Stimulated activated CD4-positive, alpha-beta T cell treated with anti-CD3 and anti-CD28 coated beads, Interleukin-2, amount 100 ng/mL, for 4 hours (primary cell): ENCODE measurements around the gene MCAM.

Experiments
- DNase-seq: peaks from one replicate; pipeline ENCODE4 v3.0.0-alpha.2; 2020; ENCODE audit warnings: low read depth

The MCAM gene

GRCh38 chr11:119316729-119317591 is at the start of gene MCAM:
MCAM (minus strand) TSS chr11:119317130; CDS start chr11:119317101, 29 bp downstream.
- no peak for DNase-seq

DNA sequence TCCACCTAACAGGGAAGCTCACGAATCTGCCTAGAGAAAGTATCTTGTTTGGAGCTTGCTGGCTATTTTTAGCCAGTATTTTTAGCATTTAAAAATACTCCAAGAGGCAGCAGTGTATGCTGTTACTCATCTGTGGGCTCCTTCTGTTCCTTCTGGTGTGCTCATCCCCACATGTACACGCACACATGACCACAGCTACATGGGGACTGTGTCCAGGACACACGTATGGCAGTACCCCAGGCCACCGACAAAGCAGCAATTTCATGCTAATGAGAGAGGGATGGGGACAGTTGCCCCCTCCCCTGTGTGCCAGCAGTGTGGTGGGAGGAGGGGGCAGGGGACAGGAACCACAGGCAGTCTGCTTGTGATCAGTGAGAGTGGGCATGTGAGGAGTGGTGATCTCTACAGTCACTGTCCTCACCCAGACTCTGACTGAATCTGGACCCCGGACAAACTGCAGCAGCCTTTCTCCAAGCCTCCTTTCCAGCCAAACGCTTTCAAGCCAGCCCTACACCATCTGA is 48.2 kb upstream of the MCAM start:
- DNase-seq = no peak

DNA sequence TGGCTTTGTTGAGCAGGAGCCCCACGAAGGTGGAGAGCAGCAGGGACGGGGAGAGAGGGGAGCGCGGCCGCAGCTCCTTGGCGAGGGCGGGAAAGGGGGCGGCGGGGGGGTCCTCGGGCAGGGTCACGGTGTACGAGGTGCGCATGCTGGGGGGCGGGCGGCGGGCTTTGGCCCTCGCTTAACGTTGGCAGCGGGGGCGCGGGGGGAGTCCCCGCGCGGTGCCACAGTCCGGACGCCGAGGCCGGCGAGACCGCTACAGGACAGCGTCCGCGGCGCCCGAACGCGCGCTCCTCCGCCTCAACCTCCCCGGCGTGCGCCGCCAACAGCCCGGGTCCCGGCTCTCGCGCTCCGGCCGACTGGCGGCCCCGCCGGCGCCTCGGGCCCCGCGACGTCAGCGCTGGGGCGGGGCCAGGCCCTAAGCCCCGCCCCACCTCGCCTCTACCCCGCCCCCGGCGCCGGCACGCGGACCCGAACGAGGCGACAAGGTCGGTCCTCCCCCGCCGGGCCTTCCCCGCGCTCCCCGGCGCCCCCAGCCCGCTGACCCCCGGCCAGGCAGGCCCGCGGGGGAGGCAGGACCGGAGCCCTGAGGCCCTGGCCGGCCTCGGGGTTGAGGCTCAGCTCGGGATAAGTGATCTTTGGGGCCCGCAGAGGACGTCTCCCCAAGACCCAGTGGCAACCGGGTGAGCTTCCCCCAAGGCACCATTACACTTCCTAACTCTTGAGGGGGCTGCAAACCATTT is 47.1 kb upstream of the MCAM start:
- DNase-seq = peak; percentile 46

- no peak for DNase-seq
Observed at GRCh38 chr11:119363081-119363850, 46.3 kb upstream of the MCAM start.

- DNase-seq = no peak
Observed at GRCh38 chr11:119362741-119363080, 45.8 kb upstream of the MCAM start.

DNA sequence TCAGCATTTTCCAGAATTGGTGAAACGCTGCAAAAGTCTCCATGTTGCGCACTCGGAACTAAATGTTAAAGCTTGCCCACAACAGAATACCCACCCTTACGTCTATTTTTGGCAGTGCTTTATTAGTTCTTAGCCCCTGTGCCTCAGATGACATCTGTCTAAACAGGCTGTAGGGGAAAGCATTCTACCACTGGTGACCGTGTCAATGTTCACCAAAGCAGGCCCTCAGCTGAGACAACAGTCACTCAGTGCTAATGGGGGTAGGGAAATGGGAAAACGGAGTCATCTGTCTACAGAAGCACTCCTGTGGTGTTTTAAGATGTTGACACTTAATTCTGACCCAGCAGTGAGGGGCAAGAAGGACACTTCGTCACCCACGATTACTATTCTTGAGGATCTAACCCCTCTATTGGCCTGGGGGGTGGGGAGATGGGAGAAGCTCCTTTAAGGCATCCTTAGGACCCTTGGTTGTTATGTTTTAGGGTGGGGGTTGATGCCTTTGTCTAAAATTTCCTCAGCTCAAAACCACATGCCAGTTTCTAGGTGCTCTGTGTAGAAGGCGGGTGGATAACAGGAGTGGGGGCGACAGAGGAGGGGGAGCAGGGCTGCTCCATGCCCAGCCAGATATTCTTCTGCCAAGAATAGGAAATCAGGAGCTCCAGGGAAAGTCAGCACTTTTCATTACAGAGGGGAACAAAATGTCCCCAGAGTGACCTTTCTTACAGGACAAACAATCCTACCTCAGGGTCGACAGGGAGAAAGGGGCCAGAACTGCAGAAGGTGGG is 45.2 kb upstream of the MCAM start:
- no peak for DNase-seq

DNA sequence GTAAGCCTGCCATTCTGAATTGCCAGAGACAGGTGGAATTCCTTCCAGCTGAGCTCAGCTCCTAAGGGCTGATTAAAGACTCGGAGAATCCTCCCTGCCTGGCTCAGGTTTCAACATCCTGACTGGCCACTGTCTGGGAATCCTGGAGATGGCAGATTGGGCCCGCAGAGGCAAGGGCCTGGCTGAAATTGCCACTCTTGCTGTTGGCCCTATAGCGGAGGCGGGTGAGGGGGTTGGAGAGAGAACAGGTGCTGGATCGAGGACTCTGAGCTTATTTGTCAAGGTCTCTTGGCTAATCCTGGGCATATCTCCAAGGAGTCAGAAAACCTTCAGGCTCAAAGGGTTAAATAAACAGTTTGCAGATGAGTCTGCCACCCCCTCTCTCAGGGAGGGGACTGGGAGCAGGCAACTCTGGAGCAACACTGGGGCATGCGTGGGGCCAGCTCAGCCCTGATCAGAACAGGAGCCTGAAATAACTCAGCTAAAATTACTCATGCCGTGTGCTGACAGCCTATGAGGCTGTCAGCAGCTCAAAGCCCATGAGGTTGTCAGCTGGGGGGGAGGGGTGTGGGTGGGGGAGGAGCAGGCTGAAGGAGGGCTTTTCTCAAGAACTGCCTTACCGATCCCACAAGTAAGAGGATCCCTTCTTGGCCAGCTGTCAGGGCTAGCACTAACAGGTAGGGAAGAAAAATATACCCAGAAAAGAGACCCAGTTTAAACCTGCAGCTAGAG is 44.3 kb upstream of the MCAM start:
- no peak for DNase-seq

- DNase-seq = no peak
Observed at GRCh38 chr11:119359365-119360214, 42.7 kb upstream of the MCAM start.

DNA sequence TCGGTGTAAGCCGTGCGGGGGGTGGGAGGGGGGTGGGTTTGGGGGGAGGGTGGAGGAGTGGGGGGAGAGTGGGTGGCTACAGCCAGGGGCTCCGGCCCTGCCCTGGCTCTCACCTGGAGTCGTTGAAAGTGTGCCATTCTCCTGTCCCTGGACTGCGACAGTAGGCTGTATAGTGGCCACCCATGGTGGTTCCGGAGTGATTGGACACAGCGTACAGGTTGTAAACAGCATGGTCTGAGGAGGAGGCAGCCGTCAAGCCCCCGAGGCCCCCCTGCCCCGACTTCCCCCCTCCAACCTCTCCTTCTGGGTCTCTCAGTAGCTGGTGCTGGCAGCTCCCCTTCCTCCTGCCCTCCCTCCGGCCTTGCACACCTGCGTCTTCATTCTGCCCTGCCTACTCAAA is 40.1 kb upstream of the MCAM start:
- no peak for DNase-seq

- peak; percentile 51 for DNase-seq
Observed at GRCh38 chr11:119356349-119357031, 39.6 kb upstream of the MCAM start.

DNA sequence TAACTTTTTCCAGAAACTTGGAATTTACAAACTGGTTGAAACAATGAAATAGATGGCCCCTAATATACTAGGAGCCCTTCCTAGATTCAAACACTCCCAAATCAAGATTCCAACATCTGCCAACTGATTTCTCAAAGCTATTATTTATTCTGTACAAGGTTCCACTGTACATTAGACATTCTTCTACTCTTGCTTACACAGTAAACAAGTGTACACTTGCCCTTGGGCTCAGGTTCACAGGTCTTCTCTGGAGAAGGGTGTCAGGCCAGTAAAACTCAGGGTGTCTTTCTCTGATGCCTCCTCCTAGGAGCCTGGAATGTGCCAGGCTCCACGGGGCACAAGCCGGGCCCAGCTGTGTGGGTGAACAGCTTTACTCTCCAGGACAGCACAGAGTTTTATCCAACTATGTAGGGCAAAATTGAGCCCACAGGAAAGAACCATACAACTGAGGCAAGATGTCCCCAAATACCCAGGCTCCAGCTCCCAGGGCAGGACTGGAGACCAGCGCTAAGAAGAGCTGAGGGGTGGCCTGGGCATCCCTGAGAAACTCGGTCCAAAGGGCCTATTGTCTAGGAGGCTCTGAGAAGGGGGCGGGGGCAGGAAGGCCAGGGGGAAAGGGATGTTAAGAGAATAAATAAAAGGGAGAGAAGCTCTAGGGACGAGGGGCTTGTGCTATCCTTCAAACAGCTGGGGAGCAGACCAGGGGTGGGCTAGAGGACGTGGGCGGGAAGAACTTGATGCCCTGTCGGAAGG is 38.3 kb upstream of the MCAM start:
- no peak for DNase-seq

- DNase-seq = no peak
Observed at GRCh38 chr11:119352857-119353260, 35.9 kb upstream of the MCAM start.

DNA sequence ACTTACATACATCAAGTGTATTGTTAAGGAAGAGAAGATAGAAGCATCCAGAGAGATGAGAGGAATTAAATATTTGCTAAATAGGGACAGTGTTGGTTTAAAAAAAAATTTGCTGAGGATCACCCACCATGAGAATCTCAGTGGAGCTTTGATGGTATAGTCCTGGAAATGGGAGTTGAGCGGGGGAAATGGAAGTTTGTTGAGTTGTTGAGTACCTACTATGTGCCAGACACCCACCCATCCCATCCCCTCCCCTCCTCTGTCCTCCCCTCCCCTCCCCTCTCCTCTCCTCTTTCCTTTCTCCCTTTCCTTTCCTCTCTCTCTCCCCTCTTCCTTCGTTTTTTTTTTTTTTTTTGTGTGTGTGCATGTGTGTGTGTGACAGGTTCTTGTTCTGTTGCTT is 34.3 kb upstream of the MCAM start:
- no peak for DNase-seq

- no peak for DNase-seq
Observed at GRCh38 chr11:119350302-119350701, 33.4 kb upstream of the MCAM start.

- DNase-seq = no peak
Observed at GRCh38 chr11:119347940-119348605, 31.1 kb upstream of the MCAM start.

- no peak for DNase-seq
Observed at GRCh38 chr11:119347242-119347641, 30.3 kb upstream of the MCAM start.

DNA sequence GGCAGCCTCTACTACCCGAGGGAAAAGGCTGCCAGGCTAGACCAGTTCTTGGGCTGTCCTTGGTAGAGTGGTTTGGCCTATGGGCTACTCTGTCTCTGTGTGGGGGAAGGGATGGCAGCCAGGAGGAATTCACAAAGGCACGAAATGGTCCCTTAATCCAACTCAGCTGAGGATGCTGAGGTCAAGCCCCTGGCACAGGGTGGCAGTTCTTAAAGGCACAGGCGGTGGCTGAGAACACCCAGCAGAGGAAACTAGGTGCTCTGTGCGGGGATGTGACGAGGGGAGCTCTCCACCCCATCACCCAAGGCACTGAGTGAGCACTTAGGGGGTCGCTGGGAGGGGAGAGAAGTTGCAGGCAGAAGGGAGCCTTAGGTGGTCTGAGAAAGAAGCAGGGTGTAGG is 29.7 kb upstream of the MCAM start, which contains the start of gene MFRP:
Gene MFRP, minus strand, starts transcription at position 101 of the 400 bp plus-strand sequence. CDS start 192 bp downstream, outside the sequence.
- DNase-seq = no peak

GRCh38 chr11:119345685-119346084 is 28.8 kb upstream of the MCAM start:
- no peak for DNase-seq
